Liver (tissue), 3 donors: ENCODE data around the gene TPD52L2.

ENCODE experiments used
- GABPA ChIP-seq, 2 donors: IDR thresholded peaks in 1 of 2; conservative IDR thresholded peaks in 1 of 2; 2 replicates each; pipeline ENCODE4 v1.6.1; 2016; ENCODE audit warnings: antibody characterized with exemption in 2 of 2, mild to moderate bottlenecking in 1 of 2, moderate library complexity in 1 of 2
- JUND ChIP-seq, 2 donors: IDR thresholded peaks; 2 replicates each; pipeline ENCODE4 v1.6.1; 2016; ENCODE audit warnings: antibody characterized with exemption in 2 of 2
- NR2F2 ChIP-seq: IDR thresholded peaks from 2 replicates; pipeline ENCODE4 v1.6.1; 2016; ENCODE audit warnings: antibody characterized with exemption
- RAD21 ChIP-seq, 2 donors: IDR thresholded peaks; 2 replicates each; pipeline ENCODE4 v1.6.1; 2016; ENCODE audit warnings: antibody characterized with exemption in 2 of 2, mild to moderate bottlenecking in 2 of 2
- RXRA ChIP-seq, 2 donors: IDR thresholded peaks; 2 replicates each; pipeline ENCODE4 v1.6.1; 2017 to 2018; ENCODE audit warnings: antibody characterized with exemption in 2 of 2, mild to moderate bottlenecking in 1 of 2
- SP1 ChIP-seq: IDR thresholded peaks from 2 replicates; pipeline ENCODE4 v1.6.1; 2018; ENCODE audit warnings: antibody characterized with exemption, mild to moderate bottlenecking
- TAF1 ChIP-seq: conservative IDR thresholded peaks from 2 replicates; pipeline ENCODE4 v1.6.1; 2016; ENCODE audit warnings: antibody characterized with exemption, mild to moderate bottlenecking
- YY1 ChIP-seq: IDR thresholded peaks from 2 replicates; pipeline ENCODE4 v1.6.1; 2016; ENCODE audit warnings: antibody characterized with exemption, mild to moderate bottlenecking
- TF ChIP-seq, protein P1 (sequence below): fragments of 150-350 bp; IDR thresholded peaks from 2 replicates; pipeline ENCODE4 v1.5.1; 2017; ENCODE audit warnings: improper control_type of control experiment, low read depth, low read length; ENCODE audit not compliant: missing input control
- TF ChIP-seq, protein P2 (sequence below): IDR thresholded peaks from 2 replicates; pipeline ENCODE4 v1.6.1; 2016; ENCODE audit warnings: antibody characterized with exemption
- TF ChIP-seq, protein P3 (sequence below): IDR thresholded peaks from 2 replicates; pipeline ENCODE4 v1.6.1; 2016; ENCODE audit warnings: antibody characterized with exemption, mild to moderate bottlenecking
- TF ChIP-seq, protein P4 (sequence below): IDR thresholded peaks from 2 replicates; pipeline ENCODE4 v1.6.1; 2016; ENCODE audit warnings: antibody characterized with exemption
- donor health status: healthy.
- donor health status: healthy.

DNA sequence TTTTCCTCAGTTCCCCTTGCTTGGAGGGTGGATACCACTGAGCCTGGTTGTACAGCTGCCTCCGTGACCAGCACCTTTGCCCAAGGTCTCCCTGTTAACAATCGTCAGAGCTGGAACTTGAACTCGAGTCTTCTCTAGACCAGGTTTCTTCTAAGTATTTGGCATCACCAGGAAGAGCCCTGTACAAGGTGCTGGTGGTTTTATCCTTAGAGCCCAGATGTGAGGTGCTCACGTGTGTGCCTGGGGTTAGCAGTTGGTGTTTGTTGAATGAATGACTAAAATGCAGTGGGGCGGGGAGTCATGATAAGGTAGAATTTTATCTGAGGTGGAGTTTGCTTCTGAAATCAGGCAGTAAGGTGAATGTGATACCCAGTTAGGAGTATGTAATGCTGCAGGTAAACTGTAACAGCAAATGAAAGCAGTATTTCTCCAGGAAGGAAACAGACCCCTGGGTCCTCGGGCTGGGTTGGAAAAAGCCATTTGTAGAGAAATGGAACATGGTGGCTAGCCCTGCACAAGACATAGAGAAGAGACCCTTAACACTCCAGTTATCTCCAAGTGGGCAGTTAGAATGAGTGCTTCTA is 33.0 kb downstream of the TPD52L2 start:
- TF ChIP-seq, protein P1, sequence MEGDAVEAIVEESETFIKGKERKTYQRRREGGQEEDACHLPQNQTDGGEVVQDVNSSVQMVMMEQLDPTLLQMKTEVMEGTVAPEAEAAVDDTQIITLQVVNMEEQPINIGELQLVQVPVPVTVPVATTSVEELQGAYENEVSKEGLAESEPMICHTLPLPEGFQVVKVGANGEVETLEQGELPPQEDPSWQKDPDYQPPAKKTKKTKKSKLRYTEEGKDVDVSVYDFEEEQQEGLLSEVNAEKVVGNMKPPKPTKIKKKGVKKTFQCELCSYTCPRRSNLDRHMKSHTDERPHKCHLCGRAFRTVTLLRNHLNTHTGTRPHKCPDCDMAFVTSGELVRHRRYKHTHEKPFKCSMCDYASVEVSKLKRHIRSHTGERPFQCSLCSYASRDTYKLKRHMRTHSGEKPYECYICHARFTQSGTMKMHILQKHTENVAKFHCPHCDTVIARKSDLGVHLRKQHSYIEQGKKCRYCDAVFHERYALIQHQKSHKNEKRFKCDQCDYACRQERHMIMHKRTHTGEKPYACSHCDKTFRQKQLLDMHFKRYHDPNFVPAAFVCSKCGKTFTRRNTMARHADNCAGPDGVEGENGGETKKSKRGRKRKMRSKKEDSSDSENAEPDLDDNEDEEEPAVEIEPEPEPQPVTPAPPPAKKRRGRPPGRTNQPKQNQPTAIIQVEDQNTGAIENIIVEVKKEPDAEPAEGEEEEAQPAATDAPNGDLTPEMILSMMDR, result no peak
- TF ChIP-seq TAF1 (no peak), YY1 (no peak), SP1 (no peak), NR2F2 (no peak), RAD21 (IDR thresholded peaks at IDR 0.05) (no peak), JUND (IDR thresholded peaks at IDR 0.05) (no peak), GABPA (IDR thresholded peaks at IDR 0.05 in 1 of 2, conservative IDR thresholded peaks at IDR 0.05 in 1 of 2) (no peak), RXRA (IDR thresholded peaks at IDR 0.05) (no peak)
- TF ChIP-seq, protein P2, sequence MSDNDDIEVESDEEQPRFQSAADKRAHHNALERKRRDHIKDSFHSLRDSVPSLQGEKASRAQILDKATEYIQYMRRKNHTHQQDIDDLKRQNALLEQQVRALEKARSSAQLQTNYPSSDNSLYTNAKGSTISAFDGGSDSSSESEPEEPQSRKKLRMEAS, result no peak
- TF ChIP-seq, protein P3, sequence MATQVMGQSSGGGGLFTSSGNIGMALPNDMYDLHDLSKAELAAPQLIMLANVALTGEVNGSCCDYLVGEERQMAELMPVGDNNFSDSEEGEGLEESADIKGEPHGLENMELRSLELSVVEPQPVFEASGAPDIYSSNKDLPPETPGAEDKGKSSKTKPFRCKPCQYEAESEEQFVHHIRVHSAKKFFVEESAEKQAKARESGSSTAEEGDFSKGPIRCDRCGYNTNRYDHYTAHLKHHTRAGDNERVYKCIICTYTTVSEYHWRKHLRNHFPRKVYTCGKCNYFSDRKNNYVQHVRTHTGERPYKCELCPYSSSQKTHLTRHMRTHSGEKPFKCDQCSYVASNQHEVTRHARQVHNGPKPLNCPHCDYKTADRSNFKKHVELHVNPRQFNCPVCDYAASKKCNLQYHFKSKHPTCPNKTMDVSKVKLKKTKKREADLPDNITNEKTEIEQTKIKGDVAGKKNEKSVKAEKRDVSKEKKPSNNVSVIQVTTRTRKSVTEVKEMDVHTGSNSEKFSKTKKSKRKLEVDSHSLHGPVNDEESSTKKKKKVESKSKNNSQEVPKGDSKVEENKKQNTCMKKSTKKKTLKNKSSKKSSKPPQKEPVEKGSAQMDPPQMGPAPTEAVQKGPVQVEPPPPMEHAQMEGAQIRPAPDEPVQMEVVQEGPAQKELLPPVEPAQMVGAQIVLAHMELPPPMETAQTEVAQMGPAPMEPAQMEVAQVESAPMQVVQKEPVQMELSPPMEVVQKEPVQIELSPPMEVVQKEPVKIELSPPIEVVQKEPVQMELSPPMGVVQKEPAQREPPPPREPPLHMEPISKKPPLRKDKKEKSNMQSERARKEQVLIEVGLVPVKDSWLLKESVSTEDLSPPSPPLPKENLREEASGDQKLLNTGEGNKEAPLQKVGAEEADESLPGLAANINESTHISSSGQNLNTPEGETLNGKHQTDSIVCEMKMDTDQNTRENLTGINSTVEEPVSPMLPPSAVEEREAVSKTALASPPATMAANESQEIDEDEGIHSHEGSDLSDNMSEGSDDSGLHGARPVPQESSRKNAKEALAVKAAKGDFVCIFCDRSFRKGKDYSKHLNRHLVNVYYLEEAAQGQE, result no peak
- TF ChIP-seq, protein P4, sequence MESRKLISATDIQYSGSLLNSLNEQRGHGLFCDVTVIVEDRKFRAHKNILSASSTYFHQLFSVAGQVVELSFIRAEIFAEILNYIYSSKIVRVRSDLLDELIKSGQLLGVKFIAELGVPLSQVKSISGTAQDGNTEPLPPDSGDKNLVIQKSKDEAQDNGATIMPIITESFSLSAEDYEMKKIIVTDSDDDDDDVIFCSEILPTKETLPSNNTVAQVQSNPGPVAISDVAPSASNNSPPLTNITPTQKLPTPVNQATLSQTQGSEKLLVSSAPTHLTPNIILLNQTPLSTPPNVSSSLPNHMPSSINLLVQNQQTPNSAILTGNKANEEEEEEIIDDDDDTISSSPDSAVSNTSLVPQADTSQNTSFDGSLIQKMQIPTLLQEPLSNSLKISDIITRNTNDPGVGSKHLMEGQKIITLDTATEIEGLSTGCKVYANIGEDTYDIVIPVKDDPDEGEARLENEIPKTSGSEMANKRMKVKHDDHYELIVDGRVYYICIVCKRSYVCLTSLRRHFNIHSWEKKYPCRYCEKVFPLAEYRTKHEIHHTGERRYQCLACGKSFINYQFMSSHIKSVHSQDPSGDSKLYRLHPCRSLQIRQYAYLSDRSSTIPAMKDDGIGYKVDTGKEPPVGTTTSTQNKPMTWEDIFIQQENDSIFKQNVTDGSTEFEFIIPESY, result no peak
